NCI-H748 (cell line): Measurements from ENCODE around the gene CADPS.
A peak's percentile ranks its signal among the peaks of the same experiment; 100 is the strongest.

Source experiments
- DNase-seq: peaks from one replicate; lab custom pipeline; 2025; ENCODE audit not compliant: unreplicated experiment; lab: John Stamatoyannopoulos, UW

The CADPS gene

DNA sequence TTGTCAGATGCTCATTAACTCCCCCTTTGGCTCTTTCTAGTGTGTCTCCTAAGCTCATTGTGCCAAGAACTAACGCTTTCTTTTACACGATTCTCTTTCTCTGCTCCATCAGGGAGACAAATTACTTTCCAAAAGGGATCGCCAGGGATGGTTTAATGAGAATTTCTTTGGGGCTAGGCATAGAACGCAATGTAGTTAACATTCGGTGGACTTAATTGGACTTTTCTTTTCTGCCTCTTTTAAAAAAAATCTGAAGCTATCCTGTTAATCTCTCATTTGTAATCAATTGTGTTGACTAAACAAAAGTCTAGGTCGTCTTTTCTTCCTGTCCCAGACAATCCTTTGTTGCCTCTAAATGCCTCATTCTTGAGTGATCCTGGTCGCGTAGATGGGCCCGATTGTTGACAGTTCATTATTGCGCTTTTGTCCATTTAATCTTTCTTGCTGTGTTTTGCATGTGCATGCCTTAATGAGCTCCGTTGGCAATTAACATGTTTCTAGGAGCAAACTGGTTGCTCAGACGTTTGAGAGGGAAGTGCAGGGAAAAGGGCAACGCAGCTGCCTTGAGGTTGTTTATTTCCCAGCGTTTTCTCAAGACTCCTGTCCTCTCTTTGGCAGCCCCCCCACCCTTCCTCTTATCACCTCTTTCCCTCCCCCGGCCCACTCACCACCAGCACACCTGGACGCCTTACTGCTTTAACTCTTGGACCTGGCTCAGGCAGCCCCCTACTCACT lies 509.7 kb downstream of the CADPS start:
- DNase-seq: peak; percentile 42

DNA sequence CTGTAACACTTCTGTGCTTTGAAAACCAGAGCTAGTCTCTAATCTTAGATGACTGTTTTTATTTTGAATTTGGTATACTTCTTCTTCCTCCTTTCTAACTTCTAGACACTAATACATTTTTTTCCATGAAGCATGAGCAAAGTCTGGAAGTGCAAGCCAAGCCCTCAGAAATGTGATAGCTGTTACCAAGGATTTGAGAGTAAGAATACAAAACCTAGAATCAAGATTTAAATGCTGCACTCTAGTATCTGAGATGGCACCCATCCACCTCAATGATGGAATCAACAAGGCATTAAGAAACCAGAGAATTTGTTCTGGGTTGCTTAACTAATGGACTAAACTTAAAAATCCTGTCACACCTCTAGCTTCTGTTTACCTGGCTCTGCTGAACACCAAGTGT lies 511.0 kb downstream of the CADPS start:
- DNase-seq: no peak

- no peak for DNase-seq
These were observed 511.9 kb downstream of the CADPS start for GRCh38 chr3:62363275-62363674.

DNA sequence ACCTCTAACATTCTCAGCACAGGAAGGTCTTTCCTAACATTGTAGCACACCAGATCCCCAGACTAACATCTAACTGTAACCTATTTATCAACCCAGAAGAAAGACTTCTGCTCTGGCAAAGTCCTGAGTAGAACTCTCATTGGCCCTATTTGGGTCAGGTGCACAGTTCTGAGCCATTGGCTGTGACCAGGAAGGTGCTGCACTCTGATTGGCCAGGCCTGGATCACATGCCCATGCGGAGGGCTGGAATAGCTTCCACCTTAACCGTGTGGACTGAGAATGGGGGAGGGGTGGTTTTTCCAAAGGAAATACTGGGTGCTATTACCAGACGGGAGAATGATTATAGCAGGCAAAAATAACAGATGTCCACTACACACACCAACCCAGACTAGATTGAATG lies 513.4 kb downstream of the CADPS start:
- DNase-seq: no peak

DNA sequence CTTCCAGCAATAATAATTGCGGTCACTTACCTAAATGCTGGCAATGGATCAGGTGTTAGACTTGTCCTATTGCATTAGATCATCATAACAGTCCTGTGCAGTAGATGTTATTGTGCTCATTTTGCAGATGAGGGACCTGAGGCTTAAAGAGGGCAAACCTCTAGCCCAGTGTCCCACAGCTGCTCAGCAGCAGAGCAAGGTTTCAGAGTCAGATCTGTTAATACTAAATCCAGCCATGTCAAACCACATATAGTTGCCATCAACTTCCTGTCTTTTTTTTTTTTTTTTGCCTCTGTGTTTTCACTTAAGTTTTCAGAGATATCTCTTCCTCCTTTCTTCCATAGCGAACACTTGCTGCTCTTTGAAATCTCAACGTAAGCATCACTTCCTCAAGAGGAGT lies 514.0 kb downstream of the CADPS start:
- no peak for DNase-seq

- no peak for DNase-seq
These were observed 515.7 kb downstream of the CADPS start for GRCh38 chr3:62359531-62359930.

DNA sequence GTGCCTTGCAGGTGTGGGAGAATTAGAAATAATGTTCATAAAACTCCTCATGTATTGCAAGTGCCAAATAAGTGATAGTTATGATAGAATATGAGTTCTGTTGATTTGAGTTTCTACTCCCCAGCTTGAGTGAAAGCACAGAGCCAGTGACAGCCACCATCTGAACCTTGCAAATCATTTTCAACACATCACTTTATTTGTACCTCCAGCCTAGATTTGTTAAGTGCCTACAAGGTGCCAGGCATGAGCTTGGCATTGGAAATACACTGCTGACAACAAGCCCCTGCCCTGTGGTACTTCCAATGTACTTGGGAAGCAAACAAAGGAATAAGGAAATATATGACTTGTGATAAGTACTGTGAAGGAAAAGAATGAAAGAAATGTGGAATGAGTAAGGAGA lies 518.9 kb downstream of the CADPS start:
- no peak for DNase-seq

- DNase-seq: no peak
These were observed 519.5 kb downstream of the CADPS start for GRCh38 chr3:62355703-62356102.
